ENCODE measurements around the gene EXOSC5.

DNA sequence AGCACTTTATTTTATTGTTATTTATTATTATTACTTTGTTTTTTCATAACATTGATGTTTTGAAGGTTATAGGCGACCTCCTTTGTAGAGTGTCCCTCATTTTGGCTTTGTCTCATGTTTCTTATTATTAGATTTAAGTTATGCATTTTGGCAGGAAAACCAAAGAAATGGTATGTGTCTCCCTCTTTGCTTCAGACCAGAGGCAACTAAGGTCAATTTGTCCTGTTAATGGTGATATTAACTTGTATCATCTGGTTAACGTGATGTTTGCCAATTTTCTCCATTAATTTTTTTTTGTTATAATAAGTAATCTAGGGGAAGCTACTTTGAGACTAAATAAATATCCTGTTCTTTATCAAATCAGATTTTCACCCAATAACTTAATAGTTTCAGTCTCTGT lies 24.7 kb downstream of the EXOSC5 start:
- TF ChIP-seq, protein P1, sequence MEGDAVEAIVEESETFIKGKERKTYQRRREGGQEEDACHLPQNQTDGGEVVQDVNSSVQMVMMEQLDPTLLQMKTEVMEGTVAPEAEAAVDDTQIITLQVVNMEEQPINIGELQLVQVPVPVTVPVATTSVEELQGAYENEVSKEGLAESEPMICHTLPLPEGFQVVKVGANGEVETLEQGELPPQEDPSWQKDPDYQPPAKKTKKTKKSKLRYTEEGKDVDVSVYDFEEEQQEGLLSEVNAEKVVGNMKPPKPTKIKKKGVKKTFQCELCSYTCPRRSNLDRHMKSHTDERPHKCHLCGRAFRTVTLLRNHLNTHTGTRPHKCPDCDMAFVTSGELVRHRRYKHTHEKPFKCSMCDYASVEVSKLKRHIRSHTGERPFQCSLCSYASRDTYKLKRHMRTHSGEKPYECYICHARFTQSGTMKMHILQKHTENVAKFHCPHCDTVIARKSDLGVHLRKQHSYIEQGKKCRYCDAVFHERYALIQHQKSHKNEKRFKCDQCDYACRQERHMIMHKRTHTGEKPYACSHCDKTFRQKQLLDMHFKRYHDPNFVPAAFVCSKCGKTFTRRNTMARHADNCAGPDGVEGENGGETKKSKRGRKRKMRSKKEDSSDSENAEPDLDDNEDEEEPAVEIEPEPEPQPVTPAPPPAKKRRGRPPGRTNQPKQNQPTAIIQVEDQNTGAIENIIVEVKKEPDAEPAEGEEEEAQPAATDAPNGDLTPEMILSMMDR (IDR thresholded peaks at IDR 0.05; ENCODE audit: borderline replicate concordance, extremely low read depth, low read length, poor library complexity, severe bottlenecking), result no peak
- no peak for TF ChIP-seq EZH2 (IDR thresholded peaks at IDR 0.05; ENCODE audit: borderline replicate concordance, low read depth, low read length, severe bottlenecking)
